ENCODE results near the gene KRT82. TPM values are rescaled to one million over a fixed set of nuclear protein-coding genes. Genes with fewer than 3 reads are reported as not detected.

Gene KRT82
- total and polyA plus RNA-seq, 4 donors = not detected

DNA sequence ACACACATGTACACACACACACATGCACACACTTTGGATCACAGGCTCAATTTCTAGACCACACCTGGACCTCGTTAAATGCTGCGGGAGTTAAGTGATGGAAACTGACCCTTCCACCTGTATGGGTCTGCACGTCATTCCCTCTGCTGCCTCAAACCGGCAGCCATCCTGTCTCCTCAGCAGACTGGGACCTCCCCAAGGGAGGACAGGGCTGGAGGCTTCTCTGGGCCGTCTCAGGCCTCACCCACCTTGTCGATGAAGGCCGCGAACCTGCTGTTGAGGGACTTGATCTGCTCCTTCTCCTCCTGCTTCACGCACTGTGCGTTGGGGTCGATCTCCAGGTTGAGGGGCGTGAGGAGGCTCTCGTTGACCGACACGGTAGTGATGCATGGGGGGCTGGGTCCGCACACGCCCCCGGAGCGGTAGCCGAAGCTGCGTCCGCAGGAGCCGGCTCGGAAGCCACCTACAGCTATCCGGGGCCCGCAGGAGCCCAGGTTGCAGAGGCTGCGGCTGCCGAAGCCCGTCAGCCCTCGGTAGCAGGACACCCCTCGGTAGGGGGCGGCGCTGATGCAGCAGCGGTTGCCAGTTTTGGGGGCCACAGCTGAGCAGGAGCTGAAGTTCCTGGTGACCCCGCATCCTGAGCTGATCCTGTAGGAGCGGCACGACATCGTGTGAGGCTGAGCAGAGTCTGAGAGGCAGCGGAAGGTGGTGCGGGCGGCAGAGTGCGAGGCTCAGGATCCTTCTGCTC lies 39.2 kb downstream of the KRT82 start, which contains the start of gene KRT85 (continued):
- TF ChIP-seq REST (IDR thresholded peaks at IDR 0.05) = no peak

- no peak for TF ChIP-seq YY1 (IDR thresholded peaks at IDR 0.05)
- TF ChIP-seq REST (IDR thresholded peaks at IDR 0.05) = no peak
- TF ChIP-seq, protein P1, sequence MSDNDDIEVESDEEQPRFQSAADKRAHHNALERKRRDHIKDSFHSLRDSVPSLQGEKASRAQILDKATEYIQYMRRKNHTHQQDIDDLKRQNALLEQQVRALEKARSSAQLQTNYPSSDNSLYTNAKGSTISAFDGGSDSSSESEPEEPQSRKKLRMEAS (IDR thresholded peaks at IDR 0.05) = no peak
- TF ChIP-seq SP1 (IDR thresholded peaks at IDR 0.05) = no peak
- TF ChIP-seq JUND (IDR thresholded peaks at IDR 0.05) = no peak
- TF ChIP-seq RAD21 (IDR thresholded peaks at IDR 0.05) = no peak
- no peak for TF ChIP-seq HNF4A (conservative IDR thresholded peaks at IDR 0.05)
- TF ChIP-seq EGR1 (IDR thresholded peaks at IDR 0.05; ENCODE audit: low read depth in 2 of 2) = no peak
- TF ChIP-seq TAF1 (conservative IDR thresholded peaks at IDR 0.05) = no peak
- TF ChIP-seq, protein P2, sequence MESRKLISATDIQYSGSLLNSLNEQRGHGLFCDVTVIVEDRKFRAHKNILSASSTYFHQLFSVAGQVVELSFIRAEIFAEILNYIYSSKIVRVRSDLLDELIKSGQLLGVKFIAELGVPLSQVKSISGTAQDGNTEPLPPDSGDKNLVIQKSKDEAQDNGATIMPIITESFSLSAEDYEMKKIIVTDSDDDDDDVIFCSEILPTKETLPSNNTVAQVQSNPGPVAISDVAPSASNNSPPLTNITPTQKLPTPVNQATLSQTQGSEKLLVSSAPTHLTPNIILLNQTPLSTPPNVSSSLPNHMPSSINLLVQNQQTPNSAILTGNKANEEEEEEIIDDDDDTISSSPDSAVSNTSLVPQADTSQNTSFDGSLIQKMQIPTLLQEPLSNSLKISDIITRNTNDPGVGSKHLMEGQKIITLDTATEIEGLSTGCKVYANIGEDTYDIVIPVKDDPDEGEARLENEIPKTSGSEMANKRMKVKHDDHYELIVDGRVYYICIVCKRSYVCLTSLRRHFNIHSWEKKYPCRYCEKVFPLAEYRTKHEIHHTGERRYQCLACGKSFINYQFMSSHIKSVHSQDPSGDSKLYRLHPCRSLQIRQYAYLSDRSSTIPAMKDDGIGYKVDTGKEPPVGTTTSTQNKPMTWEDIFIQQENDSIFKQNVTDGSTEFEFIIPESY (IDR thresholded peaks at IDR 0.05) = no peak
- no peak for TF ChIP-seq HNF4G (IDR thresholded peaks at IDR 0.05)
- TF ChIP-seq, protein P3, sequence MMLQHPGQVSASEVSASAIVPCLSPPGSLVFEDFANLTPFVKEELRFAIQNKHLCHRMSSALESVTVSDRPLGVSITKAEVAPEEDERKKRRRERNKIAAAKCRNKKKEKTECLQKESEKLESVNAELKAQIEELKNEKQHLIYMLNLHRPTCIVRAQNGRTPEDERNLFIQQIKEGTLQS (IDR thresholded peaks at IDR 0.05) = no peak
- no peak for TF ChIP-seq FOXA1 (IDR thresholded peaks at IDR 0.05)
- no peak for TF ChIP-seq NR2F2 (IDR thresholded peaks at IDR 0.05)
- Histone ChIP-seq H3K36me3 (ENCODE audit: control insufficient read depth in 4 of 4, insufficient read depth in 3 of 4, low read depth in 1 of 4, low read length in 3 of 4) (no peaks in the 10 kb centered on the region), H3K4me3 (ENCODE audit: low read depth in 1 of 3, low read length in 3 of 3) (no peak overlapping the region), H3K27ac (ENCODE audit: low read depth in 1 of 2, low read length in 2 of 2) (no peak overlapping the region), H3K9me3 (ENCODE audit: control insufficient read depth in 4 of 4, low read length in 3 of 4) (no peaks in the 10 kb centered on the region), H3K4me1 (ENCODE audit: control insufficient read depth in 4 of 4, insufficient read depth in 4 of 4, low read length in 3 of 4) (peaks cover 0 to 15% (median 7%) of the 10 kb centered on the region in 4 donors), H3K27me3 (ENCODE audit: control insufficient read depth in 4 of 4, insufficient read depth in 4 of 4, low read length in 3 of 4) (no peaks in the 10 kb centered on the region), H3K9ac (ENCODE audit: low read depth in 1 of 2, low read length in 2 of 2) (no peak overlapping the region)
- WGBS = 93% methylated on average over 14 of the region's 14 CpGs
- no peak for DNase-seq (ENCODE audit: low spot score)
Measured at GRCh38 chr12:52364901-52365489, 41.1 kb downstream of the KRT82 start.

All from liver (tissue), 9 donors.